HG02970 (cell line): ENCODE measurements around the gene NEMP1.

Source experiments
- ATAC-seq: cut with Tn5 transposase; IDR thresholded peaks from one replicate; pipeline ENCODE4 v1.9.1; 2021; ENCODE audit warnings: mild to moderate bottlenecking, moderate library complexity, moderate number of reproducible peaks; ENCODE audit not compliant: unreplicated experiment, low FRiP score

NEMP1 gene

DNA sequence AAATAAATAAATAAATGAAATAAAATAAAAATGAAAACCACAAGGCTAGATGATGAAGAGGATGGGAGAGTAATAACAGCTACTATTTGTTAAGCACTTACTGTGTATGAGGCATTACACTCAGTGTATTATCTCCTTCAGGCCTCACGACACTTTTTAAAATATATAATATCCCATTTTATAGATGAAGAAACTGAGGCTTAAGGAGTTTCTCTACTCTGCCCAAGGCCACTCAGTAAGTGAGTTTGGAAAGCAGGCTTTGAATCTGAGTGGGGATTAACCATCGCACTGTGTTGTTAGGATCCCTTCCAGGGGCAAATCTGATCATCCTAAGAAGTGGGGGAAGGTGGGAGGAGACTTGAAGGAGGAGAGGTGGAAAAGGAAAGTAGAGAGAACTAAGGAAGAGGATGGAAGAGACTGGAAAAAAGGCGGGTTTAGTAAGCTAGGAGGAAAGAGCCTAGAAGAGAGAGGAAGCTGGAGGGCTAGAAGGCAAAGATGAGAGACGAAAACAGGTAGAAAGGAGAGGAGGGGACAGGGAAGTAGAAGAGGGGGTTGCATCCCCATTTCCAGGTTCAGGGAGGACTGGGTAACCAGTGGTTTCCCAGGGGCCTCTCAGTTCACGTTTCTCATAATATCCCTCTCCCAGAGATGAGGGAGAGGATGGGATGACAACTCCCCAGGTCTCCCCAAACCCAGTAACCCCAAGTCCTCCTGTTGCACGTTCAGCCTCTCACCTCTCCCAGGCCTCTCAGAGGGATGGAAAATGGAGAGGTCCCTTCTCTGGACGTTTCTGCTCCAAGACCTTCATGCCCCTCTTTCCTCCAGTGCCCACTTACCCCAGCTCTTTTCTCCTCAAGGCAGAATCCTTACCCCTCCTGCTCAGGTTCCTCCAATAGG is 30.9 kb upstream of the NEMP1 start:
- no peak for ATAC-seq

DNA sequence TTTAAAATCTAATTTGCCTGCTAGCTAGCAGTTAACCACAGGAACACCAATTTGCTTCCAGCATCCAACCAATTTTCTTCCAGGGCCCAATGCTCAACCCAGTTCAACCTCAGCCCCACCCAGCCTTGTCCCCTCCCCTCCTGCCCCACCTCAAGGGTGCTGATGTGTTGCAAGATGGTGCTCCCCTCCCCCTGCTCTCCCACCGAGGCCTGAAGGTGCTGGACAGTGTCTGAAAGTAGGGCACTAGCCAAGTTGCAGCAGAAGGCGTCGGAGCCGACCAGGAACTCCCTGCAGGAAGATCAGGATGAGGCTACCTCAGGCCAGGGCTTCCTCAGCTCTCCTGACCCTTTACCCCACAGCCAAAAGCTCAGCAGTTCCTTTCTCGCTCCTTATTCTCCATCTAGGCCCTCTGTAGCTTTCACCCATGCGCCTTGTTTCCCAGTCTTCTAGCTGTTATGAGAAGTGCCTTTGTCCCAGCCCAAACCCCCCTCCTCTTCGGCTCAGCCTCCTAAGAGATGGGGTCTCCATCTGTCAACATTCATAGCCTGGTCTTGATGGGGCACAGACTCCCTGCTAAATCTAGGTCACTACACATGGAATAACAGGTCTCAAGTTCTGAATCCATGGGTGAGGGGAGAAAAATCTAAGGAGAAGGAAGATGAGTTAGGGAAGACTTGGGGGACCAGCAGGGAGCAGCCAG is 29.0 kb upstream of the NEMP1 start:
- no peak for ATAC-seq

DNA sequence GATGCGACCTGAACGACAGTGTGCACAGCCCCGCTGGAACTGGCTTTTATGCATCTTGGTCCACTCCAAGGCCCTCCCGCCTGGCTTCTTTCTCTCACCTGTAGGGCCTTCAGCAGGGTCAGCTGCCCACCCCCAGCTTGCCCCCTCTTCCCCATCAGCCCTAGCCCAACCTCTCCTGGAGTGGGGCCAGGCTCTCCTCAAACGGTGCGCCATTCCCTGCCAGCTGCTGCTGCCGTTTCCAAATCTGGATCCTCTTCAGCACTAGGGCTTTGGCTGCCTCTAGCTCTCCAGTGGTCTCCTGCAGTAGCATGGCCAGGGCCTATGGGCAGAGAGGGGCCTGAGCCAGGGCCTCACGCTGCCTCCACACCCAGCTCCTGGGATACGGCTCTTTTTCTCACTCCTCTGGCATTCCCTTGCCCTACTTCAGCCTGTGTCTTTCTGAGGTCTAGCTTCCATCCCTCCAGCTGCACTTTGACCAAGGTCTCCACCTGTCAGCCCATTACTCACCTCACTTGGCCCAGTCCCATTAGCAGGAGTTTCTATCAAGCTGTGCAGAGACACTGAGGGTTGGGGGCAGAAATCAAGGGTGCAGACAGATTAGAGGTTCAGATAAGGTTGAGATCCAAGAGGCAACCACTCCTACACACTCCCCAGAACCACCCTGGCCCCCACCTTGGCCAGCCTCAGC is 27.6 kb upstream of the NEMP1 start:
- no peak for ATAC-seq

DNA sequence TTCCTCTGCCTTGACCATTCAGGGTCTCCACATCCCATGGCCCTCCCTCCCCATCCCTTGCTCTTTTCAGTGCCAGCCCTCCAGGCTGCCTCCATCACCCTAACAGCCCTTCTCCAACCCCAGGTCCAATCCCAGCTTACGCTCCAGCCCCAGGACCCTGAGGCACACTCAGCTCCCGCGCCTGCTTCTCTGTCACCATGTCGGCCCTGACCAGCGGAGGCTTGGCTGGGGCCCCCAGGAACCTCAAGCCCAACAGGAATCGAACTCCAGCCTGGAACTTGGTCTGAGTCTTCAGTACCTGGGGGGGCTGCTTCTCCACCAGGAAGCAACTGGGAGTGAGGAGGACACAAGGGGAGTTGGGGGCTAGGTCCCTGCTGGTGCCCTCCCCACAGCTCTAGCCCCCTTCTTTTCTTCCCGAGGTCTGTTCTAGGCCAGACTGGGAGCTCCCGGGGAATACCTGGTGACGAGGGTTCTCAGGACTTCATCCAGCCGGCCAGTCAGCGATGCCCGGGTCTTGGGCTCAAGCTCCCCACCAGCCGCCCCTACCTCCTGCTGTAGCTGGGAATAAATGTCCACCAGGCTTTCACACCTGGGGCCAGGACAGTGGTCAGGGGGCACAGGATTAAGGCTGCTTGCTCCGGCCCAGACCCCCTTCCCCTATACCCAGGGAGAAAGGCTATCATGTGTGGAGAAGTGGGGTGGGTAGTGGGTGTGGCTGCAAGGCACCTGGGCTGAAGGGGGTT is 26.6 kb upstream of the NEMP1 start:
- no peak for ATAC-seq

- no peak for ATAC-seq
Measured at GRCh38 chr12:57104292-57104910, 25.8 kb upstream of the NEMP1 start.

DNA sequence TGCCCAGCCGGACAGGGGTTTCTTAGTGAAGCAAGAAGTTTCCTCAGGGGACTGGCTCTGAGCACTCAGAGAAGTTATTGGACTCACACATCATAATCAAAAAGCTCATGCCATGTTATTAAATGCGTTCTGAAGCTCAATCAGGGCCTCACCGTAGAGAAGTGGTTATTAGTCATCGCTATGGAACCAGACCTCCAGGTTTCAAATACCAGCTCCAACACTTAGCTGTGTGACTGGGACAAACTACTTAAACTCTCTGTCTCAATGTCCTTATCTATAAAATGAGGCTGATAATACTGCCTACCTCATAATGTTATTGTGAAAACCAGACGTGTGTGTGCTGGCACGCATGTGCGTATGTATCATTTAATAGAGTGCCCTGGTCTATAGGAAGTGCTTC is 25.3 kb upstream of the NEMP1 start:
- ATAC-seq, result no peak

DNA sequence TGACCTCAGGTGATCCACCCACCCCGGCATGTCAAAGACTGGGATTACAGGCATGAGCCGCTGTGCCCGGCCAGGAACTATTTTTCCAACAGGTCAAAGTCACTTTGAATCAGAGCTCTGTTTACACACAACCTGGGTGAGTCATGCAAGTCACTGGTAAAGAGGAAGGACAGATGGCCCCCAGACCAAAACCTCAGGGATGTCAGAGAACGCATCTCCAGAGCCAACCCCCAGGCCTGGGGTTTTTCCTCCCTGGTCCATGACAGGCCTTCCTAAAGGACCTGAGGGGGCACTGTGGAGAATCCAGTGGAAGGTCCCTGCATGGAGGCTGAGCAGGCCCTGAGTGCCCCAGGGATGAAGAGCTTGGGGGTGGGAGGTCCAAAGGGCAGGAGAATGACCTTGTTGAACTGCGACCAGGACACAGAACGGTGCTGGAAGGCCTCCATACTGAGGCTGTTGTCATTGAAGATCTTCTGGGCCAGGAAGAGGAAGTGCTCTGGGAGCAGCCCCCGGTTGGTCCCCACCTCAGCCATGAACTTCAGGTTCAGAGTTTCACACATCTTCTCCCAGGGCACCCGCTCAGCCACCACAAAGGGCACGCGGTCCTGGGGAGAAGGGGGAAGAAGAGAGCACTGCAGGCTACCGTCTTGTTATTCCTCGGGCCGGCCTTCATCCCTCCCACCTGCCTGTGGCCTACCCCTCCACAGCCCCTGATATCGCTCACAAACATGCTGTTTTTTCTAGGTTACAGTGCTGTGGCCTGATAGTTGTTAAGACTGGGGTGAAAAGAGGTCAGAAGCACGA is 23.5 kb upstream of the NEMP1 start:
- no peak for ATAC-seq

GRCh38 chr12:57099766-57100165 is 21.2 kb upstream of the NEMP1 start:
- no peak for ATAC-seq

- ATAC-seq, result no peak
Measured at GRCh38 chr12:57099047-57099714, 20.6 kb upstream of the NEMP1 start.

GRCh38 chr12:57098546-57098945 is 20.0 kb upstream of the NEMP1 start:
- ATAC-seq, result no peak

DNA sequence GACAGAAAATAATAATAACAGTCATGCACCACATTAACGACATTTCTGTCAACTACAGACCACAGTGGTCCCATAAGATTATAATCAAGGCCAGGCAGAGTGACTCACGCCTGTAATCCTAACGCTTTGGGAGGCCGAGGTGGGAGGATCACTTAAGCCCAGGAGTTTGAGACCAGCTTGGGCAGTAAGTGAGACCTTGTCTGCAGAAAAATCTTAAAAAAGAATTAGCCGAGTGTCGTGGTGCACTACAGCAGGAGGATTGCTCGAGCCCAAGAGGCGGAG is 18.9 kb upstream of the NEMP1 start:
- no peak for ATAC-seq

DNA sequence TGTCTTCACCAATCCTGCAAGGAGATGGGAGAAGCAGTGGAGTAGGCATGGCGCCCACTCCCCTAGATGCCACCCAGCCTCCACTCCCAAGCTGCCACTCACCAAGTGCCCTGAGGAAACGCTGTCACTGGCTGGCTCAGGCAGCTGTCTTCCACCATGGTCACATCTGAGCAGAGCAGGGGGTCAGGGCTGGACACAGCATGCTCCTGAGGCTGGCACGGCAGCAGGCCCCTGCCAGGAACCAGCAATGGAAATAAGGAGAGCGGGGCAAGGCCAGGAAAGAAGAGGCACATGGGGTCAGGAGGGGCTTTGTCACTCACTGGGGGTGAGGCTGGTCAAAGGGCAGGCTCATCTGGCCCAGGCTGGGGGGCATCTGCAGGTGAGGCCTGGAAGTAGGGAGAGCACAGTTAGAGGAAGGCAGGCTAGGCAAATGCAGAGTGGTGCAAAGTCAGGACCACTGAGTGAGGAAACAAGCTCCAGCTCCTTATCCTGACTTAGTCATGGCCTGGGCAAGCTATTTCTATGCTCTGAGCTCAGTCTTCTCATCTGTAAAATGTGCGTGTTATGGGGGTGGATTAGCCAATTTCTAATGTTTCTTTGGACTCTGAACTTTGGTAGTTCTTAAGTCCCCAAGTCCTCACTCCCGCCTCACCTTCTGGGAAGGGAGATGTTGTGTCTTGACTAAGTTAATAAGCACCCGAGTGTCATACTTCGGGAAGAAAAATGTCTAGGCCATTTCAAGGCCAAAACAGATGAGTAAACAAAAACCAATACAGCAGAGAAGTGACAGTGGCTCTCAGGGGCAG is 18.4 kb upstream of the NEMP1 start:
- ATAC-seq, result no peak

DNA sequence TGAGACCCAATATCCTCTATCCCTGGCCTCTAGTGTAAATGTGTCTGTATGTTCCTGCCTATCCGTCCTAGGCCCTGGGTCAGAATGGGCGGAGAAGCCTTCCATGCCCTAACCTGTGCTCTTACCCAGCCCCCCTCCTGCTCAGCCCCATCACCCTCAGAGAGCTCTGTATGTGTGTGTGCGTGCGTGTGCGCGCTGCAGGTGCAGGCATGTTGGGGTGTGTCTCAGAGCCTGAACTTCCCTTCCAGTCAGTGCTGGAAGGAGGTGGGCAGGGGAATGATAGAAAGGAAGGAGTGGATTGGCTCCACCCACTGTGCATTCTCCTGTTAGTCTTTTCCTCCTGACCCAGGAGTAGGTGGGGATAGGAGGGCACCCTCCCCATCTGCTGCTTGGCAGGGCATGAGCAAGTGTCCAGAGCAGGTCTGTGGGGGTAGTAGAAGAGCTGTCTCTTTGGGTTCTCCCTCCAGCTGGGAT is 17.5 kb upstream of the NEMP1 start:
- ATAC-seq, result no peak

- no peak for ATAC-seq
Measured at GRCh38 chr12:57095440-57095839, 16.8 kb upstream of the NEMP1 start.

DNA sequence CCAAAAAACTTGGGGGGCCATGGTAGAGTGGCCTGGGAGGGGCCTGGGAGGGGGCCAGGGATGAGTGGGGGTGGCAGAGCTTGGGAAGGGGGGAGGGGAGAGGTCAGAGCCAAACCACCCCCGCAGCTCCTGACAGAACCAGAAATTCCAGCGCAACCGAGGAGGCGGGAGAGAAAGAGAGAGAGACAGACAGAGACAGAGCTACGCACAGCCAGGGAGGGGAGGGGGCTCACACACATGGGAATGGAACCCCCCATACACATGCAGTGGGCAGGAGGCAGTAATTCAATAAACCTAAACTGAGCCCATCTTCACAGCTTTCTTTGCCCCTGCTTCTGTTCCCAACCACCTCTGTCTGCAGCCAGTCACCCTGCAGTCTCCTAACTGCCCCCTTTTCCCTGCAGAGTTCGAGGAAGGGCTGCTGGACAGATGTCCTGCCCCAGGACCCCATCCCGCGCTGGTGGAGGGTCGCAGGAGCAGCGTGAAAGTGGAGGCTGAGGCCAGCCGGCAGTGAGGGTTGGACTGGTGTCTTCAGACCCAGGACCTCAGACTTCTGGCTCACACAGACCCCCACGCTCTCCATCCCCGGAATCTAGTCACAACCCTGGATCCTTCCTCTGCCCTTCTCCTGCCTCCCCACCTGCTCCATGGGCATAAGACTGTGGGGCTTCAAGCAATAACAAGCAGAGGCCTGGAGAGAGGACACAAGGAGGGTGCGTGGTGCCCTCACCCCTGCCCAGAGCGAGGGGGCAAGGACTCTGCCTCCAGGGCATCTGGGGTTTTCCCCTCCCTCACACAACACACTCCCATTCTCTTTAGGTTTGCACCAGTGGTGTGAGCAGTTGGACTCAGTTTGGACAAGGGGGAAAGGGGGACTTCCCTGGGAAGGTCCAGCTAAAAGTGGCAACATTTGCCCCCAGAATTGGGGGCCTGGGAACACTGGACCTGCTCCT is 15.9 kb upstream of the NEMP1 start:
- no peak for ATAC-seq

- no peak for ATAC-seq
Measured at GRCh38 chr12:57093415-57094207, 15.0 kb upstream of the NEMP1 start.
